Fibroblast of lung (primary cell): Measurements from ENCODE around the gene CCDC57. TPM values are rescaled to one million over a fixed set of nuclear protein-coding genes. Genes with fewer than 3 reads are reported as not detected.

Experiments used
- DNase-seq, 2 donors: peaks; one replicate each; pipeline versions ENCODE4 v3.0.0 to v3.0.0-alpha.2; 2010; ENCODE audit warnings: low read depth in 2 of 2
- H2AFZ ChIP-seq: 2 replicates; pipeline ENCODE4 v1.5.1; 2012; ENCODE audit warnings: low read length, control low read depth, inconsistent platforms
- H3K27ac ChIP-seq: 2 replicates; pipeline ENCODE4 v1.5.1; 2011; ENCODE audit warnings: low read length, control low read depth; ENCODE audit not compliant: insufficient read depth
- H3K27me3 ChIP-seq: 2 replicates; pipeline ENCODE4 v1.5.1; 2011; ENCODE audit warnings: mild to moderate bottlenecking, low read length; ENCODE audit not compliant: control insufficient read depth, insufficient read depth
- H3K36me3 ChIP-seq: 2 replicates; pipeline ENCODE4 v1.5.1; 2011; ENCODE audit warnings: low read length; ENCODE audit not compliant: control insufficient read depth, insufficient read depth
- H3K4me1 ChIP-seq: 2 replicates; pipeline ENCODE4 v1.5.1; 2011; ENCODE audit warnings: low read length; ENCODE audit not compliant: control insufficient read depth, insufficient read depth; ENCODE audit errors: extremely low read depth
- H3K4me2 ChIP-seq: 2 replicates; pipeline ENCODE4 v1.5.1; 2011; ENCODE audit warnings: low read length, control low read depth; ENCODE audit not compliant: insufficient read depth; ENCODE audit errors: extremely low read depth
- H3K4me3 ChIP-seq, 4 experiments: fragments of 200-600 bp in 1 of 4; sonication (generic) in 1 of 4; replicated peaks in 1 of 4; 2 replicates each; pipeline ENCODE4 v1.5.1; 2011 to 2016; ENCODE audit warnings: low read length in 4 of 4, low read depth in 3 of 4, mild to moderate bottlenecking in 3 of 4, control low read depth in 2 of 4, inconsistent platforms in 1 of 4, mixed read lengths in 1 of 4; ENCODE audit not compliant: insufficient read depth in 1 of 4; ENCODE audit errors: control extremely low read depth in 1 of 4
- H3K79me2 ChIP-seq: 2 replicates; pipeline ENCODE4 v1.5.1; 2012; ENCODE audit warnings: mild to moderate bottlenecking, low read length, inconsistent platforms; ENCODE audit not compliant: control insufficient read depth, insufficient read depth
- H3K9ac ChIP-seq: 2 replicates; pipeline ENCODE4 v1.5.1; 2011; ENCODE audit warnings: mild to moderate bottlenecking, low read length, control low read depth; ENCODE audit not compliant: insufficient read depth
- H3K9me3 ChIP-seq: 2 replicates; pipeline ENCODE4 v1.5.1; 2012; ENCODE audit warnings: low read depth, low read length; ENCODE audit not compliant: control insufficient read depth, insufficient read depth
- H4K20me1 ChIP-seq: 2 replicates; pipeline ENCODE4 v1.5.1; 2011; ENCODE audit warnings: low read length; ENCODE audit not compliant: control insufficient read depth, insufficient read depth; ENCODE audit errors: extremely low read depth
- EZH2 ChIP-seq: IDR thresholded peaks from 2 replicates; pipeline ENCODE4 v1.5.1; 2012; ENCODE audit warnings: low read length, control low read depth, mild to moderate bottlenecking; ENCODE audit errors: missing control alignments
- polyA plus RNA-seq, 2 donors: library from polyadenylated mRNA; depleted of rRNA in 1 of 2; stranded (reverse) in 1 of 2; unstranded in 1 of 2; fragments of >200 nt; gene quantifications; 2 replicates each; pipeline ENCODE4 v1.2.1, GENCODE V29; 2011 to 2012; ENCODE audit warnings: missing spikeins in 1 of 2
- total RNA-seq: library from RNA; depleted of rRNA; stranded (reverse); fragments of >200 nt; gene quantifications from 2 replicates; pipeline ENCODE4 v1.2.1, GENCODE V29; 2014
- TF ChIP-seq, protein P1 (sequence below), 2 donors: IDR thresholded peaks in 1 of 2; conservative IDR thresholded peaks in 1 of 2; 1 replicate in 1 of 2; 2 replicates in 1 of 2; pipeline ENCODE4 v1.5.1; 2011 to 2012; ENCODE audit warnings: low read length in 2 of 2, control low read depth in 1 of 2, inconsistent platforms in 1 of 2, low read depth in 1 of 2, mild to moderate bottlenecking in 1 of 2

The CCDC57 gene
- total and polyA plus RNA-seq, 2 donors (not counting 1 experiment from before 2014, with no cell fraction given), result 7.1 to 10.1 TPM

GRCh38 chr17:82065193-82065637, 147.4 kb downstream of the CCDC57 start:
- Histone ChIP-seq H4K20me1 (no peaks in the 10 kb centered on the region), H3K36me3 (peaks cover 21% of the 10 kb centered on the region), H3K4me2 (peak overlapping the region; percentile 97), H3K9me3 (no peaks in the 10 kb centered on the region), H3K9ac (peak overlapping the region; percentile 79), H2AFZ (no peak overlapping the region), H3K4me1 (no peaks in the 10 kb centered on the region), H3K79me2 (peaks cover 12% of the 10 kb centered on the region), H3K27ac (peak overlapping the region; percentile 62), H3K4me3 (peak overlapping the region; percentile 53 to 85 (median 80)), H3K27me3 (no peaks in the 10 kb centered on the region)
- TF ChIP-seq, protein P1, sequence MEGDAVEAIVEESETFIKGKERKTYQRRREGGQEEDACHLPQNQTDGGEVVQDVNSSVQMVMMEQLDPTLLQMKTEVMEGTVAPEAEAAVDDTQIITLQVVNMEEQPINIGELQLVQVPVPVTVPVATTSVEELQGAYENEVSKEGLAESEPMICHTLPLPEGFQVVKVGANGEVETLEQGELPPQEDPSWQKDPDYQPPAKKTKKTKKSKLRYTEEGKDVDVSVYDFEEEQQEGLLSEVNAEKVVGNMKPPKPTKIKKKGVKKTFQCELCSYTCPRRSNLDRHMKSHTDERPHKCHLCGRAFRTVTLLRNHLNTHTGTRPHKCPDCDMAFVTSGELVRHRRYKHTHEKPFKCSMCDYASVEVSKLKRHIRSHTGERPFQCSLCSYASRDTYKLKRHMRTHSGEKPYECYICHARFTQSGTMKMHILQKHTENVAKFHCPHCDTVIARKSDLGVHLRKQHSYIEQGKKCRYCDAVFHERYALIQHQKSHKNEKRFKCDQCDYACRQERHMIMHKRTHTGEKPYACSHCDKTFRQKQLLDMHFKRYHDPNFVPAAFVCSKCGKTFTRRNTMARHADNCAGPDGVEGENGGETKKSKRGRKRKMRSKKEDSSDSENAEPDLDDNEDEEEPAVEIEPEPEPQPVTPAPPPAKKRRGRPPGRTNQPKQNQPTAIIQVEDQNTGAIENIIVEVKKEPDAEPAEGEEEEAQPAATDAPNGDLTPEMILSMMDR (conservative IDR thresholded peaks at IDR 0.05 in 1 of 2, IDR thresholded peaks at IDR 0.05 in 1 of 2; ENCODE audit: low read depth in 1 of 2, low read length in 2 of 2), result no peak
- no peak for TF ChIP-seq EZH2
- peak in 1 of 2 donors; percentile 41 for DNase-seq

DNA sequence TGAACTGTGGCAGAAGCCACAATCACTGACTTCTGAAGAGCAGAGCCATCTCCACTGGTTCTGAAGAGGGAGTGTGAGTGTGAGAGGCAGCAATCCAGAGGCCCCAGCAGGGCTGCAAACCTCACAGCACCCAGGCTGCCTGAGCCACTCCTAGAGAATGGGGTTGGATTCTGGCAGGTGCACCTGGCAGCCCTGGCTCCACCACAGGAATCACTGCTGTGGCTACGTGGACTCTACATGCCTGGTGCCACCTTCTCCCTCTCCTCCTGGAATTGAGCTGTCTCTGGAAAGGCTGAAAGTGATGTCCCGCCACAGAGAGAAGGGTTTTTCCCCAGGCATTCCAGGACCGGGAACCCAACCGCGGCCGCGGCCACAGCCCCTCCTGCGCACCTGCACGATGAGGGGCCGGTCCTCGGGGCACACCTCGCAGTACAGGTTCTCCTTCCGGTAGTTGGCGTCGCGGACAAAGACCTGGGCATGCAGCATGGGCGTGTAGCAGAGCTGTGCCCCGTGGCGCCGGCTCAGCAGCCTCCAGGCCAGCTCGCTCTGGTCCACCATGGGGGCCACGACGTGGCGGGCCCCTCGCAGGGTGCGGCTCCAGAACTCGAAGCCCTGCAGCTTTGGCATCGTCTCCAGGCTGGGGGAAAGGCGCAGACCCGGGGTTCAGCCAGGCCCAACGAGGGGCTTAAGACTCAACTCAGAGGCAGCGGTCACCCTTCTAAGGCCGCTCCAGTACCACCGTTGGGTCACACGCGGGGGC, 148.0 kb downstream of the CCDC57 start:
- DNase-seq, result no peak
- no peaks in the 10 kb centered on the region for H3K9me3 ChIP-seq
- no peaks in the 10 kb centered on the region for H3K4me1 ChIP-seq
- peak overlapping the region; percentile 97 for H3K4me2 ChIP-seq
- peak overlapping the region; percentile 53 to 85 (median 80) for H3K4me3 ChIP-seq
- H3K27ac ChIP-seq, result peak overlapping the region; percentile 62
- H4K20me1 ChIP-seq, result no peaks in the 10 kb centered on the region
- peak overlapping the region; percentile 79 for H3K9ac ChIP-seq
- no peaks in the 10 kb centered on the region for H3K27me3 ChIP-seq
- peaks cover 12% of the 10 kb centered on the region for H3K79me2 ChIP-seq
- peaks cover 25% of the 10 kb centered on the region for H3K36me3 ChIP-seq
- no peak overlapping the region for H2AFZ ChIP-seq
- no peak for TF ChIP-seq EZH2
- TF ChIP-seq, protein P1 (conservative IDR thresholded peaks at IDR 0.05 in 1 of 2, IDR thresholded peaks at IDR 0.05 in 1 of 2; ENCODE audit: low read depth in 1 of 2, low read length in 2 of 2), result no peak

GRCh38 chr17:82063424-82064415, 148.9 kb downstream of the CCDC57 start:
- Histone ChIP-seq H4K20me1 (no peaks in the 10 kb centered on the region), H3K27ac (no peak overlapping the region), H3K4me1 (no peaks in the 10 kb centered on the region), H3K4me3 (peak overlapping the region in 1 of 4 experiments; percentile 79), H3K79me2 (peaks cover 12% of the 10 kb centered on the region), H3K27me3 (no peaks in the 10 kb centered on the region), H3K9ac (no peak overlapping the region), H2AFZ (no peak overlapping the region), H3K9me3 (no peaks in the 10 kb centered on the region), H3K36me3 (peaks cover 31% of the 10 kb centered on the region), H3K4me2 (peak overlapping the region; percentile 97)
- TF ChIP-seq, protein P1 (conservative IDR thresholded peaks at IDR 0.05 in 1 of 2, IDR thresholded peaks at IDR 0.05 in 1 of 2; ENCODE audit: low read depth in 1 of 2, low read length in 2 of 2), result no peak
- no peak for TF ChIP-seq EZH2
- DNase-seq, result no peak
